ENCODE results near the gene FAM168A.

- TF ChIP-seq POLR2A (IDR thresholded peaks at IDR 0.05), result no peak
- no peak for TF ChIP-seq CTCF (IDR thresholded peaks at IDR 0.05 in 8 of 11, conservative IDR thresholded peaks at IDR 0.05 in 3 of 11)
- TF ChIP-seq POLR2AphosphoS5 (IDR thresholded peaks at IDR 0.05), result no peak
Measured at GRCh38 chr11:73423506-73423905, 174.4 kb downstream of the FAM168A start.

All from spleen (tissue), 7 donors.